Sigmoid colon (tissue), 7 donors: ENCODE data around the gene RRN3. TPM values are rescaled to one million over a fixed set of nuclear protein-coding genes. Genes with fewer than 3 reads are reported as not detected.
"Not testable (repeated sequence)": the region's sequence is repeated elsewhere in the genome, so short reads cannot be mapped to it uniquely, and the experiment has no call there.

Experiments
- DNase-seq: peaks from one replicate; pipeline ENCODE4 v3.0.0-alpha.2; 2019
- H3K27ac ChIP-seq, 4 donors: fragments of 200-600 bp; sonication (generic); one replicate each; pipeline ENCODE4 v1.5.1; 2016 to 2019; ENCODE audit warnings: mild to moderate bottlenecking in 1 of 4
- H3K27me3 ChIP-seq, 3 donors: fragments of 200-600 bp; sonication (generic); one replicate each; pipeline ENCODE4 v1.5.1; 2019; ENCODE audit warnings: mild to moderate bottlenecking in 1 of 3
- H3K36me3 ChIP-seq, 4 donors: fragments of 200-600 bp; sonication (generic); one replicate each; pipeline ENCODE4 v1.5.1; 2016 to 2019
- H3K4me1 ChIP-seq, 4 donors: fragments of 200-600 bp; sonication (generic); one replicate each; pipeline ENCODE4 v1.5.1; 2017 to 2019
- H3K4me3 ChIP-seq, 4 donors: fragments of 200-600 bp; sonication (generic); one replicate each; pipeline ENCODE4 v1.5.1; 2017 to 2019; ENCODE audit warnings: mild to moderate bottlenecking in 2 of 4, moderate library complexity in 1 of 4
- H3K9me3 ChIP-seq, 4 donors: fragments of 200-600 bp in 3 of 4; sonication (generic) in 3 of 4; one replicate each; pipeline versions ENCODE4 v1.5.1 to v1.6.1; 2013 to 2019
- EP300 ChIP-seq, 4 donors: sonication (generic); formaldehyde crosslinking; IDR thresholded peaks; one replicate each; pipeline ENCODE4 v1.6.1; 2017; ENCODE audit warnings: antibody characterized with exemption in 4 of 4
- POLR2A ChIP-seq, 2 donors: fragments of 450-650 bp; IDR thresholded peaks; one replicate each; pipeline ENCODE4 v1.6.1; 2016; ENCODE audit warnings: antibody characterized with exemption in 2 of 2, mild to moderate bottlenecking in 2 of 2, moderate library complexity in 2 of 2
- POLR2AphosphoS5 ChIP-seq, 4 donors: sonication (generic); formaldehyde crosslinking; IDR thresholded peaks; one replicate each; pipeline ENCODE4 v1.6.1; 2017; ENCODE audit warnings: antibody characterized with exemption in 4 of 4
- WGBS, 2 donors: extraction: QIAGEN DNeasy Blood & Tissue Kit; methylation state at CpG; one replicate each; pipeline ENCODE4 v1.1.7; 2013; 5-methylcytosine and 5-hydroxymethylcytosine counted together
- intact Hi-C: fragments of 100-400 bp; cut with DNase I; formaldehyde crosslinking; loops from one replicate; pipeline ENCODE4 v1.15.1; 2023
- polyA plus RNA-seq, 3 donors: library from polyadenylated mRNA; stranded (reverse); fragments of 200-250 nt; gene quantifications; one replicate each; pipeline ENCODE4 v1.2.3, GENCODE V29; 2013
- total RNA-seq, 4 donors: library from RNA; depleted of rRNA; stranded (reverse); fragments of >200 nt; gene quantifications; one replicate each; pipeline ENCODE4 v1.1.0, GENCODE V29; 2016
- TF ChIP-seq, protein P1 (sequence below), 4 experiments: fragments of 450-650 bp in 3 of 4; fragments of 200-600 bp in 1 of 4; IDR thresholded peaks; one replicate each; pipeline ENCODE4 v1.5.1; 2016 to 2019; ENCODE audit warnings: antibody characterized with exemption in 4 of 4, mild to moderate bottlenecking in 3 of 4, moderate library complexity in 2 of 4
- donor health status: healthy with polysubstance abuse.
- donor health status: Bipolar disorder and iron deficiency.
- donor health status: healthy.

Gene RRN3
- total and polyA plus RNA-seq, 7 donors, result 14.5 to 27.2 (median 21.3) TPM

DNA sequence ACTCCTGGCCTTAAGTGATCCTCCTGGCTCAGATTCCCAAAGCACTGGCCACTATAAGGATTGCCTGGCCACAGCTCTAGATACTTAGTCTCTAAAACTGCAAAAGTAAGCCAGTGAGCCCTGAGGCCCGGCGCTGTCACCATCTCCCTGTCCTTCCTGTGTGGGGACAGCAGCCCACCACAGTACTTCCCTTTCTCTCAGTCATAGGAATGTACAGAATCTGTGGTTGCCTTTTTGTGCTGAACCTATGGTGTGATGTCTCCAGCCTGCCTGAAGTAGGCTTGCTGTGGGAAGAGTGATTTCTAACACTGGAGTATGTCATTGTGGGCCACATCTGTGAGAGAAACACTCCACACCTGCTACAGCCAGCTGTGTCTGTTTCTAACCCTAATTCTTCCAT, 62.9 kb downstream of the RRN3 start:
- Histone ChIP-seq H3K36me3 (peaks cover 32 to 83% (median 52%) of the 10 kb centered on the region in 4 donors), H3K27me3 (no peaks in the 10 kb centered on the region), H3K4me1 (peaks cover 0 to 23% (median 9%) of the 10 kb centered on the region in 4 donors), H3K27ac (no peak overlapping the region), H3K9me3 (no peaks in the 10 kb centered on the region), H3K4me3 (no peak overlapping the region)
- intact Hi-C loops, result loop anchor here (10.0 kb wide), 1 partner anchor 46 kb away; no protein-coding TSS in a partner anchor
- no peak for TF ChIP-seq POLR2AphosphoS5 (IDR thresholded peaks at IDR 0.05)
- no peak for TF ChIP-seq POLR2A (IDR thresholded peaks at IDR 0.05)
- TF ChIP-seq EP300 (IDR thresholded peaks at IDR 0.05), result no peak
- TF ChIP-seq, protein P1, sequence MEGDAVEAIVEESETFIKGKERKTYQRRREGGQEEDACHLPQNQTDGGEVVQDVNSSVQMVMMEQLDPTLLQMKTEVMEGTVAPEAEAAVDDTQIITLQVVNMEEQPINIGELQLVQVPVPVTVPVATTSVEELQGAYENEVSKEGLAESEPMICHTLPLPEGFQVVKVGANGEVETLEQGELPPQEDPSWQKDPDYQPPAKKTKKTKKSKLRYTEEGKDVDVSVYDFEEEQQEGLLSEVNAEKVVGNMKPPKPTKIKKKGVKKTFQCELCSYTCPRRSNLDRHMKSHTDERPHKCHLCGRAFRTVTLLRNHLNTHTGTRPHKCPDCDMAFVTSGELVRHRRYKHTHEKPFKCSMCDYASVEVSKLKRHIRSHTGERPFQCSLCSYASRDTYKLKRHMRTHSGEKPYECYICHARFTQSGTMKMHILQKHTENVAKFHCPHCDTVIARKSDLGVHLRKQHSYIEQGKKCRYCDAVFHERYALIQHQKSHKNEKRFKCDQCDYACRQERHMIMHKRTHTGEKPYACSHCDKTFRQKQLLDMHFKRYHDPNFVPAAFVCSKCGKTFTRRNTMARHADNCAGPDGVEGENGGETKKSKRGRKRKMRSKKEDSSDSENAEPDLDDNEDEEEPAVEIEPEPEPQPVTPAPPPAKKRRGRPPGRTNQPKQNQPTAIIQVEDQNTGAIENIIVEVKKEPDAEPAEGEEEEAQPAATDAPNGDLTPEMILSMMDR (IDR thresholded peaks at IDR 0.05), result no peak
- peak; percentile 38 for DNase-seq
- WGBS, 2 donors, result 54 to 92% methylated on average over 2 of the region's 2 CpGs

DNA sequence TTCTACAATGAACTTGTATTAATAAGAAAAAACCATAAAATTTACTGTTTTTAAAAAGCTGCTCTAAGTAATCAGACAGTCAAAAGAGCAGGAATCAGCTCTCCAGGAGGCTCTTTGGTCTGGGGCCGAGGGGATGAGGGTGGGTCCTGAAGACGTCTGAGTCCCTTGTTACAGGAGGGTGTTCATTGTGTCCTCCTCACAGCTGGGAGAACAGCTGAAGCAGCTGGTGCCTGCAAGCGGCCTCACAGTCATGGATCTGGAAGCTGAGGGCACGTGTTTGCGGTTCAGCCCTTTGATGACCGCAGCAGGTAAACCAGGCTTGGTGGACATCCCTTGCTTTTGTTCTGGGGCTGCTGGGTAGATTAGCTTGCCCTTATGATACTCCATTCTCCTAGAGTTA, 64.3 kb downstream of the RRN3 start:
- not testable (repeated sequence) for H3K4me3 ChIP-seq, H3K27me3 ChIP-seq, H3K9me3 ChIP-seq
- Histone ChIP-seq H3K27ac (peak overlapping the region in 2 of 4 donors; percentile 40 to 66), H3K36me3 (peaks cover 24 to 72% (median 40%) of the 10 kb centered on the region in 4 donors), H3K4me1 (peaks cover 0 to 37% (median 18%) of the 10 kb centered on the region in 4 donors)
- 81 to 85% methylated on average over 6 of the region's 6 CpGs for WGBS, 2 donors
- DNase-seq, result peak; percentile 52
- intact Hi-C loops, result loop anchor here (10.0 kb wide), 1 partner anchor 45 kb away; no protein-coding TSS in a partner anchor

DNA sequence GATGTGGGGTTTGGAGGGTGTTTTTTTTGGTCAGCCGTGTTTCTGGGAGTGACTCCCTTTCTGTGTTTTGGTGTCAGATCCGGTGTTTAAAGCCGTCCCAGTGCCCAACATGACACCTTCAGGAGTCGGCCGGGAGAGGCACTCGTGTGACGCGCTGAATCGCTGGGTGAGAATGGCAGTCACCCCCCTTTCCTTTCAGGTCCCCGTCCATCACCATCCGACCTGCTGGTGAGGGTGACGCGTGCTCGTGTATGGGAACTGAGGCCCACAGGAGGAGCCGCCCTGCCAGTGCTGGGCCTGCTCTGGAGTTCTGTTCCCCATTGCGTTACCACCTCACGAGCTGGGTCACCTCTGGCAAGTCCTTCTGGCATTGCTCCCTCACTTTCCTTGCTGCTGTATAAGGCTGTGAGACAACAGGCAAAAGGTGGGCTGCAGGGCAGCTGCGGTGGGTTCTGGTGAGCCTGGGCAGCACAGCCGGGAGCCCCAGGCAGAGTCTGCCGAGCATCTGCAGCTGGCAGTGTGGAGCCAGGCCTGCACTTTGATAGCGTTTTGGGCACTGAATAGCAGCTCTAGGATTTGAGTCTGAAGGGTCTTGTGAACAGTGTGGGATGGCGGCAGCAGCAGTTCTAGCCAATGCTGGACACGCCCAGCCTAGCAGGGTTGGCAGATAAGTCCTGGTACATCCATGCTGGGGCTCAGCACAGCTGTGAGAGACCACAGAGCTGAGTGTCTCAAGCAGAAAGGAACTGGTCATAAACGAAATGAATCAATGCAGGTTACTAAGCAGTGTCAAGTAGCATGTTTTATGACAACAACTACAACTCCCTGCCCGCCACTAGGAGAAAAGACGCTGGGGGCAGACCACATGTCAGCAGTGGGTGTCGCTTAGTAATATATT, 65.0 kb downstream of the RRN3 start:
- H3K4me3 ChIP-seq, H3K9me3 ChIP-seq, H3K27me3 ChIP-seq, intact Hi-C loops: not testable (repeated sequence)
- H3K36me3 ChIP-seq, result peaks cover 17 to 72% (median 33%) of the 10 kb centered on the region in 4 donors
- peaks cover 0 to 44% (median 19%) of the 10 kb centered on the region in 4 donors for H3K4me1 ChIP-seq
- WGBS, 2 donors, result 83 to 90% methylated on average over 27 of the region's 27 CpGs
- H3K27ac ChIP-seq, result peak overlapping the region in 2 of 4 donors; percentile 40 to 66
- DNase-seq, result peak; percentile 63

DNA sequence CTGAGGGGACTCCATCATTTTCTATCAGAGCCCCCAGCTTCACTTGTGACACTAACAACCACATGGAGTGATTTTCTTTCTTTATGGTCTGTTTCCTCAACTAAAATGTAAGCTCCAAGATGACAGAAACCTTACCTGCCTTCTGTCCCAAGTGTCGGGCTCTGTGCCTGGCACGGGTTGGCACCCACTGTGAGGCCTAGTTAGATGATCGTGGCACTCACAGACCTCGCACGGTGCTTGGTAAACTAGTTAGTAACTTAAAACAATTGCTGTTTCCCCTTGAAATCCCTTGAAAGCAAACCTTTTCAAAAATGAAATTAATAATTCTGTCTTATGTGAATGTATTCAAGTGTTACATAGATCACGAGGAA, 65.7 kb downstream of the RRN3 start:
- intact Hi-C loops, DNase-seq, H3K27me3 ChIP-seq, H3K4me3 ChIP-seq, H3K9me3 ChIP-seq: not testable (repeated sequence)
- Histone ChIP-seq H3K4me1 (peaks cover 0 to 48% (median 17%) of the 10 kb centered on the region in 4 donors), H3K36me3 (peaks cover 10 to 72% (median 30%) of the 10 kb centered on the region in 4 donors), H3K27ac (peak overlapping the region in 3 of 4 donors; percentile 1 to 66 (median 40))
- 92 to 95% methylated on average over 6 of the region's 6 CpGs for WGBS, 2 donors

DNA sequence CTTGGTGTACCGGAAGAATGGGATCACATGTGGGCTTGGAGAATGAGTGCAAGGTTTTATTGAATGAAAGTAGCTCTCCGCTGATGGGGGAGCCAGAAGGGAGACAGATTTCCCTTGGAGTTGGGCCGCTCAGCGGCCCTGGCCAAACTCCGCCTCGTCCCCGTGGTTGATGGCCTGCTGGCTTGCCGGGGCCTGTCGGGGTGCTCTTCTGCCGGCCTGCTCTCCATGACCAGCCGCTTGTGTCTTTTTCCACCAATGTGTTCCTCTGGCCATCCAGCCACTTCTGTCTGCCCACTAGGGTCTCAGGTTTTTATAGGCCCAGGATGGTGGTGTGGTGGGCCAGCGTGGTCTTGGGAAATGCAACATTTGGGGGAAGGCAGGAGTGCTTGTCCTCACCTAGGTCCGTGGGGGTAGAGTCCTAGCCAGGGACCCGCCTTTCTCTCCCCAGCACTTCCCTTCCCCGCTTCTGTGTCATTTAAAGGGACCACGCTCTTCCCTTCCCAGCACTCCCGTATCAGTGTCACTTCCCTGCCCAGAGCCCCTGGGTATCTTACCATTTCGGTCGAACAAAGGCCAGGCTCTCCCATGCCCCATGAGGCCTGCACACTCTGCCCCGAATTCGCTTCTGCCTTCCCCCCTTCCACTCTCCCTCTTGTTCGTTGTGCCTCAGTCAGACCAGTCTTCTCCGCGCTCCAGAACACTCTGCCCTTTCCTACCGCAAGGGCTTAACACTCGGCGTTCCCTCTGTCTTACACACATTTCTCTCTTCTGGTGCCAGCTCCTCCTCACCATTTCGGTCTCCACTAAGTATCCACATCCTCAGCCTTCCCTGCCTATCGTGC, 66.3 kb downstream of the RRN3 start:
- H3K27me3 ChIP-seq, H3K9me3 ChIP-seq, DNase-seq, H3K4me3 ChIP-seq, intact Hi-C loops: not testable (repeated sequence)
- Histone ChIP-seq H3K4me1 (peaks cover 0 to 48% (median 16%) of the 10 kb centered on the region in 4 donors), H3K36me3 (peaks cover 9 to 72% (median 32%) of the 10 kb centered on the region in 4 donors), H3K27ac (peak overlapping the region in 3 of 4 donors; percentile 1 to 46 (median 38))
- WGBS, 2 donors, result 86 to 91% methylated on average over 29 of the region's 29 CpGs

DNA sequence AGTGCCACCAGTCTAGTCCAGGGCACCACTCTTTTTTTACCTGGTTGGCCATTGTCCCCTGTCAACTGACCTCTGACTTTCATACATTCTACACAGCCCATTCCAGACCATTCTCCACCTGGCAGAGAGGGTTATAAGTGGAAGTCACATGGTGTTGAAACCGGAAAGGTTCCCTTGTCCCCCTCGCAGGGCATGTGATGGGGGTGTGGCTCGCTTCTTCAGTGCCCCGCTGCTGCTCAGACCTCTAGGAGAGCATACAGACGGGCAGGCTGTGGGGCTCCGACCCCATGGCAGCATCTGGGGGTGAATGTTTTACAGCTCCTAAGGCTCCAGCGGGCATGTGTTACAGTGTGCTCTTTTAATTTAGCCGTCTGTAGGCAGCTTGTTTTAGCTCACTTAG, 67.0 kb downstream of the RRN3 start:
- intact Hi-C loops, DNase-seq, H3K9me3 ChIP-seq, H3K27me3 ChIP-seq, H3K4me3 ChIP-seq: not testable (repeated sequence)
- Histone ChIP-seq H3K36me3 (peaks cover 5 to 71% (median 26%) of the 10 kb centered on the region in 4 donors), H3K4me1 (peaks cover 0 to 51% (median 16%) of the 10 kb centered on the region in 4 donors), H3K27ac (peak overlapping the region in 1 of 4 donors; percentile 38)
- 79 to 91% methylated on average over 7 of the region's 8 CpGs for WGBS, 2 donors
